Neural progenitor cell (in vitro differentiated cells): ENCODE data around the gene KRAS.

ENCODE experiments used
- CTCF ChIP-seq: fragments of 200-600 bp; sonication (generic); IDR thresholded peaks from 2 replicates; pipeline ENCODE4 v1.5.1; 2017; ENCODE audit warnings: antibody characterized with exemption, mild to moderate bottlenecking
- EZH2phosphoT487 ChIP-seq: fragments of 200-600 bp; sonication (generic); IDR thresholded peaks from 2 replicates; pipeline ENCODE4 v1.6.1; 2017; ENCODE audit warnings: antibody characterized with exemption

- TF ChIP-seq CTCF (no peak), EZH2phosphoT487 (peak; percentile 73)
Measured at GRCh38 chr12:25264114-25264513, 13.4 kb upstream of the KRAS start.
